ENCODE data around the gene GPBP1L1.

- no peak for TF ChIP-seq CTCF (CRISPR knock-in tag; IDR thresholded peaks at IDR 0.05)
- TF ChIP-seq MAFF (IDR thresholded peaks at IDR 0.05; ENCODE audit: low read depth, low read length): no peak
Observed at GRCh38 chr1:45658171-45658570, 28.2 kb downstream of the GPBP1L1 start.
